ENCODE measurements around the gene ZMIZ1.

Gene ZMIZ1

GRCh38 chr10:79238606-79239005 lies 169.8 kb downstream of the ZMIZ1 start:
- no peak for DNase-seq

DNA sequence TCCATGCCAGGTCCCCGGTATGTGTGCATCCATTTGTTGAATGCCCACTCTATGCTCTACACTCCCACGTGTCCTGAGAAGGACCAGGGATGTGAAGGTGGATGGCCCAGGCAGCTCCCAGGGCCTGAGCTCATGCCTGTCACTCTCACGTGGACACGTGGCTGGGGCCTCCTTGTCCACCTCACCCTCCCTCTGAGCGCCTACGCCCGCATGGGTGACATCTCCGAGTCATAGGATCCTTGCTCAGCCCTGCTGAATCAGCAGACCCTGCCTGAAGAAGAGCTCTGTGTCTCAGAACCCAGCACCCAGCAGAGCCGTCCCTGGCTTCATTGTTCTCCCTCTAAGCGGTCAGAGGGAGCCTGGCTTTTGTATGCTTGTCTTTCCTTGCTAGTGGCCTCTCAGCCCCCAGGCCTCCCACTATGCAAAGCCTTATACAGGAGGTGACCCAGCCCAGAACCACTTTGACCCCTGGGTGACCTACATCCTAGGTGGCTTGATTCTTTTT lies 170.6 kb downstream of the ZMIZ1 start:
- no peak for DNase-seq

- no peak for DNase-seq
Observed at GRCh38 chr10:79239924-79240581, 171.3 kb downstream of the ZMIZ1 start.

DNA sequence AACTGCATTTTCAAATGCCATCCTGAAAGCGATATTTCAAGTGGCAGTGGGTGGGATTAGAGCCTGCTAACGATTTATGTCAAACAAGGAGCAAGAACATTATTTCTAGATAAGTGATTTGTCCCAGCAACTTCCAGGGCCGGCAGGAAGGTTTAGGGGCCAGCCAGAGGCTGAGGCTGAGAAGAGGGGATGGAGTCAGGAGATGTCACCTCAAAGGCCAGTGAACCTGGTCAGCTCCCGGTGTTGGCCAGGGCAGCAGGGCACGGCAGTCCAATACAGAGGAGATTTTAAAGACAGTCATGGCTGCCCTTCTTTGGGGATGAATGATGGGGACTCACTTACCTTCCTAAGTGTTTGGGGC lies 172.8 kb downstream of the ZMIZ1 start:
- DNase-seq, result no peak

DNA sequence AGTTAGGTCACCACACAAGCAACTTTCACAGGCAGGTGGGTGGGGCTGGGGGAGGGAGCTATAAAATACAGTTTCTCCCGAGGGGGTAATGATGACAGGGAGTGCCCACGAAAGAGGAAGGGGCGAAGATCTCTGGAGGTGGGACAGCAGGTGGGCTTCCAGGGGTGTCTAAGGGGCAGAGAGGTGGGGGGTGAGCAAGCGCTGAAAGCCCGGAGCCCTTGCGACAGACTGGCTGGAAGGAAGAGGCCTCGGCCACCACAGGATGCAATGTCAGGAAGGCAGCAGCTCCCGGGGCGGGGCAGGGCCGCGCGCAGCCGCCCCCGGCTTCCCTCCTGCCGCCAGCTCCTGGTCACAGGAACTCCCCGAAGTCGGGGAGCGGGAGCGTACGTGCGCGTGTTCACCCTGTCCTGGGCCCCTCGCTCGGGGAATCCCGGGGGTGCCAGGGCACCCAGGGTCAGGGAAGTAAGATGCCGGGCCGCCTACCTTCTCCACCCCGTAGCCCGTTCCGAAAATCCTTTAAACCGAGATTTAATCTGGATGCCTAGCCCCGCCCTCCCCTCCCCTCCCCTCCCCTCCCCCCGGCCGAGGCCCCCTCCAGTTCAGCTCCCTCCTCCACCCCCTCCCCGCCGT lies 173.3 kb downstream of the ZMIZ1 start:
- DNase-seq, result no peak

DNA sequence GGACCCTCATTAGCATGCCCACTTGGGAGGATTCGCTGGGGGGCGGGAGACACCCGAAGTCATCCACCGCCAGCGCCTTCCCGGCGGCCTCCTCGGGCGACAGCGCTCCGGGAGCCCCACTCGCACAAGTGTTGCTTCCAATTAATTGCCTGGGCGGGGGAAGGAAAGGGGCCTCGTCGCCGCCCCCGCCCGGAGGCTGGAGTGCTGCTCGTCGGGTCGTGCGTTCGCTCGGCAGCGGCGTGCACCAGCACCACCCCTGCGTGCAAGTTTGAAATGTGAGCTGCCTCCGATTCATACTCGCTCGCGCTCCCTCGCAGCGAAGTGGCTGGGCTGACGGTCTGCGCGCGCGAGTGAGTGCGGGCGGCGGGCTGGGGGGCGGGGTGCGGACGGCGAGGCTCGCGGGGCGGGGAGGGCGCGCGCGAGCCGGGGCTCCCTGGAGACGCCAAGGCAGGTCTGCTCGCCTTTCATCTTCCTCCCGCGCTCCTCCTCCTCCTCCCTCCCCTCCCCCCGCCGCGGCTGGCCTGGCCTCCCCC lies 173.9 kb downstream of the ZMIZ1 start:
- peak; percentile 11 for DNase-seq

DNA sequence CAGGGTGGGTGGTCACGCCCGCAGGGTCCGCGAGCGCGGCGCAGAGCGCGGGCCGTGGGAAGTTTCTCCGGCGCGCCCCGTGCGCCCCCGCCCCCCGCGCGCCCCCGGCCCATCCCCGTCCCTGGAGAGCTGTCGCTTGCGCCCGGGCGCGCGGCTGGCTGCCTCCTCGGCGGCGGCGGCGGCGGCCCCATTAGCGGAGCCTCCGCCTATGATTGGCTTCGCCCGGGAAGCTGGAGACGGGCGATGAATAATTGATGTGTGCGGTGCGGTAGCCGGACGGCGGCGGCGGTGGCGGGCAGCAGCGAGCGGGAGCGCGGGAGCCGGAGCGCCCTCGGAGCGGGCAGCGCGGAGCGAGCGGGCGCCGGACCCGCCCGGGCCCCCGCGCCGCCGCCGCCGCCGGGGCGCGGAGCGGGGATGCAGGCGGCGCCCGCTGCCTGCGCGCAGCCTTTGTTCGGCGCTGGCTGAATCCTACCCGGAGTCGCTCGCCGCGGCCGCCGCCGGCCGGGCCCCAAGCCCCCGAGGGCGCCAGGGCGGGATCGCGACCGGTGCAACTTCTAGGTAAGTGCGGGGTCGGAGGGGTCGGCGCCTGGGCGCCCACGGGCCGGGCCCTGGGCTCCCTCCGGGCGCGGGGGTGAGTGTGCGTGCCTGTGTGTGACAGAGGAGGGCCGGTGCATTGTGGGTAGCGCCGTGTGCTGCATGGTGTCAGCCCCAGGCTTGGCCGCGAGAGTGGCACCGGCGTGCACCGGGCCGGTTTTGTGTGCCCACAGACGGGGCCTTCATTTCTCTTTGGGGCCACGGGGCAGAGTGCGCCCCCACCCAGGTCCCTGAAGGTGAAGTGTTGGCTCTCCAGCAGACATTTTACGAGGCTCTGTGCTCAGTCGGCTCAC lies 174.7 kb downstream of the ZMIZ1 start:
- no peak for DNase-seq

DNA sequence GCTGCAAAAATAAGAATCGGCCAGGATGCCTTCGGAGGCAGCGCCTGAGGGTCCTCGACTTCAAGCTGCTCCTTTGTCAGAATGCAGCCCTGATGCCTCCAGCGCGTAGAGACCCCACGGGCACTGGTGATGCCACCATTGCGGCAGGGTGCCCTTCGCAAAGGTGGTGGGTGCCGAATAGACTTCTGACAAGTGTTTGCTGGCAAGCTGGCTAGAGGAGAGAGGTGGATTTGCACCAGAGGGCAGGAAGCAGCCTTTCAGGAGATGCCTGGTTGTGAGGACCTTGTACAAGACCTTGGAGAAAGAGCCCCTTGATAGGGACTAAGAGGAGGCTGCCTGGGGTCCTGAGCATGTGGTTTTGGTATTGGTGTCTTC lies 175.3 kb downstream of the ZMIZ1 start:
- no peak for DNase-seq

DNA sequence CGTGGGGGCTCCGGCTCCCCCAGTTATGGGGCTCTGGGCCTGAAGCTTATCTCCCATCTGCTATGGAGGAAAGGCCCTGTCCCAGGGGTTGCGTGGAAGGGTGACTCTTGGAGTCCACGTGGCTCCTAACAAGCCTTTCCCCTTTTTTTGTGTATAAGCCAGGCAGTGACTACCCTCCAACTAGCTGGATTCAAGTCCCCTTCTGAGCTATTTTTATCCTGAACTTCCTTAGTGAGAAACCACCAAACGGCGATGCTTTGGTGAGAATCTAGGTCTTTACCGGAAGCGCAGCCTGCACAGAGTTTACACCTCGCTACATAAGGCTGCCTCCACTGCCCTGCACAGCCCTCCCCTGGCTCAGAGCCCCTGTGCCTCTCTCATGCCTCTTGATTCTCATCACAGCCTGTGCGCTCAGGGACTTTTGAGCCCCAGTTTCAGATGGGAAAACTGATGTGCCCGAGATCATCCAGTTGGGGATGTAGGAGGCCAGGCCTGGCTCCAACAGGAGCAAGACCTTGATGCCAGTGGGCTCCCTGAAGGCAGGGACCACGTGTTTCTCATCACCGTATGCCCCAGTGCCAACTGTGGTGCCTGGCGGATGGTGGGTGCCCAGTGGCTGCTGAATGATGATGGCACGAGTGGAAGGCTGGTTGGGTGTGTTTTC lies 176.2 kb downstream of the ZMIZ1 start:
- no peak for DNase-seq

DNA sequence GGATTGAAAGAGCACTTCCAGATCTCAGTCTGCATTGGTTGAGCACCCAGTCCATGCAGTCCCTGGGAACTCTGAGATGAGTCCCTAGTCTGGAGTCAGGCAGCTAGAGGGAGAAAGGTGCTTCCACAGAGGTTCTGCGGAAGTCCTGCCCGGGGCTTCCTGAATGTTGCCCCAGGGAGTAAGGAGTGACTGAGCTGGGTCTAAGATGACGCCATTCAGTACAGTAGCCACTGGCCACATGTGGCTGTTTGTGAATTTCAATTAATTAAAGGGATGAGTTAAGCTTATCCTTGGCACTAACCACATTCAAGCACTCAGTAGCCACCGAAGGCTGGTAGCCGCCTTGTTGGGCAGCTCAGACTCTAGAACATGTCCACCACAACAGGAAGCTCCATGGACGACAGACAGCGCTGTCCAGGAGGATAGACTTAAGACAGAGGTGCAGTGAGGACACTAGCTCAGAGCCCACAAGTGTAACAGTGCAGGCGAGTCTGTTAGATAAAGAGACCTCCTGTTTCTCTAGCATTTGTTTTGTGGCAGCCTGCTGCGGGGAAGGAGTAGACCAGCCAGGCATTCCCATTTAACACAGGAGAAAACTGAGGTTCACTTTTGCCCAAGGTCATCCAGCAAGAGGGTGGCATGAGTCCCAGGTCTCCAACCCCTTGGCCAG lies 176.9 kb downstream of the ZMIZ1 start:
- no peak for DNase-seq

DNA sequence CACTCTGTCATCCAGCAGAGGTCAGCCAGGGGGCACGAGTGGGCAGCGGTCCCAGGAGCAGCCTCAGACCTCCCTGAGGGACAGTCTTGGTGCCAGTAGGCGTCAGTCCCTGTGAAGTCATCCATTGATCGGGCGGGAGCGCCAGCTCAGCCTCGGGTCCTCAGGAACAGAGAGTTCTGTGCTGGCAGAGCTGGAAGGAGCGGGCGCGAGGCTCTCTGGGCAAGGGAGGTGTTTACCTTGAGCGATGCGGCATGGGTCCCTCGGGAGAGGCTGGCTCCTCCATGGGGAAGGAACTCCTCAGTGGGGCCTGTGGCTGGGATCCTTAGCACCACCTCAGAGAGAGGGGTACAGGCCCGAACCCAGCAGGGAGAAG lies 177.4 kb downstream of the ZMIZ1 start:
- DNase-seq, result no peak

DNA sequence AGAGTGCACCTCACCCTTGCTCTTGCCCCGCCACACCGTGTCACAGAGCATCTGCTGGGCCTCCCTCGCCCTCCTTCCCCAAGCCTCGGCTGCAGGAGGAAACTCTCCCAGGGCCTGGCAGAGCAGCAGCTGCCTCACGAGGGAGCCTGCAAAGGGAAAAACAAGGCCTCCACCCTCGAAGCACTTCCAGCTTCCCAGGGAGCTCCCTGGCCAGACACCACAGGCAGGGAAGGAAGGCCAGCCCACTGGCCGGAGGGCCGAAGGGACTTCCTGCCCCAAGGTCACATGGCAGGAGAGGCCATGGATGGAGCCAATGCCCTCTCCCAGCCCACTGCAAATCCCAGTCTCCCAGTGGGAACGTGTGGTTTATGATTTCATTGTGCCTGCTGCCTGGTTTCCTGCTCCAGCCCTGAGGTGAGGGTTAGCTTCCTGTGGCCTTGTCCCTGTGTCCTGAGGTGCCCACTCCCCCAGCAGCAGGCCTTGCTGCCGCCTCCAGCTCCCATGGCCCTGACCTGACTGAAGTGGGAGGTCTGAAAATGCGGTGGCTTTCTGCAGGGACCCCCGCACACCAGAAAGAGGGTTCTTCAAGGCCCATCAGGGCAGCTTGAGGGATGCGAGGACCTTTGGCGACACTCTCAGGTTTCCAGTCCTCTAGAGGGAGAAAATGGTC lies 178.0 kb downstream of the ZMIZ1 start:
- no peak for DNase-seq

- DNase-seq, result no peak
Observed at GRCh38 chr10:79247373-79248137, 178.8 kb downstream of the ZMIZ1 start.

DNA sequence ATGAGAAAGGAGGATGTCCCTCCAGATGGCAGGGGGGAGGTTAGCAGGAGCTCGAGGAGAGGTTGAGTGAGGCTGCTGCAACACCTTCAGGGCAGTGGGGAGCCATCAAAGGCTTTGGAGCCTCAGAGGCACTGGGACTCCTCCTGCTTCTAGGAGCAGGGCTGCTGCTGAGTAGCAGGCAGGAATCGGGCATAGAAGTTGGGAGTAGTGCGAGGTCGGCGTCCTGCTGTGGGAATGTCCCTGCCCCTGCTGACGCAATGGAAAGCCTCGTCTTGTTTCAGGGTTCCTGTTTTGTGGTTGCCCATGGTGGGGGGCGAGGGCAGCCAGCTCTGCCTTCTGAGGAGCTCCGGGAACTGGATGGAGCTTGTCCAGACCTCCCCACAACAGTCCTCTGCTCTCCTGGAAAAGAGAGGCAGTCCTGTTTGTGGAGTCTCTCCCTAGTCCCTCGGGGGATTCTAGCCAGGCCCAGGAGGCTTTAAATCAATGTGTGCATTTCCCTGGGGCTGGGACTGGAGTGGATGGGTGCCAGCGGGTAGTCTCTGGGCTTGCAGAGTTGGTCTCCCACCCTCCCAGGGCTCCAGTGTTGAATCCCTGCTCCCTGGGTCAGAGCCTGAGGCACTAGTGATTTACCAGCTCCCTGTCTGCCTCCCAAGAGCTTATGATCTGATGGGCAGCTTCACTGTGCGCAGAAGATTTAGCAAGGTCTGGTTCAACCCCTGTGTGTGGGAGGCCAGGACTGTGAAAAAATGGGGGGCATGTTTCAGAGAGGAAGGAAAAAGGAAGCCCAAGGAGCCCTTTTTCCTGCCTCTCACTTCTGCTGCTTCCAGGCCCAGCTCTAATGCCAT lies 179.8 kb downstream of the ZMIZ1 start:
- no peak for DNase-seq

GRCh38 chr10:79249186-79250121 lies 180.7 kb downstream of the ZMIZ1 start:
- no peak for DNase-seq

DNA sequence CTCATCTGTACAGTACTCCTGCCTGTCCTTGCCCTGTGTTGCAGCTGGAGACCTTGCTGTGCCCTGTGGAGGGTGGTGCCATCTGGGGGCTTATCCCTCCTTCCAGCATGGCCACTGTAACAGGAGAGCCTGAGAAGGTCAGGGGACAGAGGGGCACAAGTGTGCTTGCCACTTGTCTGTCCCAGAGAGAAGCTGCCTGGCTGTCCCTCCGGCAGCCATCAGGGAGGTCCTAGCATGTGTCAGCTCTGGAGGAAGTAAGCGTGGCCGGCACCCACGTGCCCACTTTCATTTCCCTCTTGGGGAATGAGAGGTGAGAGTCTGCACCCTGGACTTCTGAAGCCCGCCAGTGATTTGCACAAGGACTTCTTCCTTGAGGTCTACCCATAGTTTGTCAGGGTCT lies 181.5 kb downstream of the ZMIZ1 start:
- no peak for DNase-seq

DNA sequence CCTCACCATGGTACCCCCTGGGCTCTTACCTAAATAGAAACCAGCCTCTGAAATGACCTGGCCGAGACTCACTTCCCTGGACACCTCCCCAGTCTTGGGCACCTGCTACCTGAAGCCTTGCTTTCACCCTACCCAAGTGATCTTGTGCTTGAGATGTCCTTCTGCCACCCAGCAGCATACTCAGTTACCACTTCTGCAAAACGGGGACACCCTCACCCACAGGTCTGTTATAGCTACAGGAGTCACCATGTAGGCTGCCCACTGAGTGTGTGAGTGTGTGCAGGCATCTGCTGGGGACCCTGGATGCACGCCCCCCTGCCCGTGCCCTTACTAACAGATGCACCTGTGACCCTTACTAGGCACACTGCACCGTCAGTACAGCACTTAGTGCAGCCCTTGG lies 183.7 kb downstream of the ZMIZ1 start:
- DNase-seq, result no peak

DNA sequence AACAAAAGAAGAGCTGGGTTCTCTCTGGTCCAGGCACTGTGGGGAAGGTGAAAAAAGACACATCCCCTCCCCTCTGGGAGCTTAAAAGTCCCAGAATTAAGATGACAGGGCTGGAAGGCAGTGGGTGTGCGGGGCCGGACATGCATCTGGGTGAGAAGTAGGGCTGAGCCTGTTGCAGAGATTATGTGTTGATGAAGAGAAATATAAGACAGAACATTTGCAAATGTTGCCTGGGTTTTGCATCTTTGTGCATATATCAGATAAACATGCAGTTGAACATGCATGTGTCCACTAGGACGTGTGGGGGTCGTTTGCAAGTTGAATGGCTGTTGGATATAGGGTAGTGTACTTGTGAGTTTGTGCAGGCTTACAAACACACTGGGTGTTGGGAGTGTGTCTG lies 184.2 kb downstream of the ZMIZ1 start:
- no peak for DNase-seq

DNA sequence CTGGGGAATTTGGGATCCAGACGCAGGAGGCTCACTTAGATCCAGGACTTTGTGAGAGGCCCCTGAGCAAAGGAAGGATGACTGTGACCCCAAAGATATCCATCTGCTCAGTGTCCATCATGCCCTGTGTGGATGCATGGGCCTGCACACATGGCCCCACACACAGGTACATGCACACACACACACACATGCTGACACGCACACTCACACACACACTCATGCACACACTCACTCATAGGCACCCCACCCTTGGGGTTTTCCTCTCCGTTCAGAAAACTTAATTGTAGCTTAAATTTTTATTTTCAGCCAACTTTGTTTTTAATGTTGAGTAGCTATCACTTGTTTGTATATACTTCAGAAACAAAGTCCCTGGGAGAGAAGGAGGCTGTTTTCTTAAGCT lies 184.9 kb downstream of the ZMIZ1 start:
- DNase-seq, result no peak

Measured in NCI-H774 (cell line).